ENCODE measurements around the gene COPS8.

COPS8 gene

GRCh38 chr2:237149425-237149824, 63.7 kb downstream of the COPS8 start:
- Histone ChIP-seq H3K36me3 (ENCODE audit: insufficient read depth, low read length) (no peaks in the 10 kb centered on the region), H3K9me3 (ENCODE audit: low read depth, low read length) (peaks cover 7% of the 10 kb centered on the region; the same call in 1 of the 2 replicates), H3K27ac (no peak overlapping the region), H3K4me3 (no peak overlapping the region), H3K9ac (ENCODE audit: insufficient read length) (no peak overlapping the region)
- no peak for DNase-seq (ENCODE audit: low read depth, low spot score)
- no peak for TF ChIP-seq POLR2AphosphoS5 (IDR thresholded peaks at IDR 0.05; ENCODE audit: borderline replicate concordance, low read depth, low read length)
